ENCODE measurements around the gene MAGOH.

The MAGOH gene

GRCh38 chr1:53270107-53270506 lies 31.8 kb upstream of the MAGOH start:
- no peak for DNase-seq

- DNase-seq, result no peak
These were observed 29.4 kb upstream of the MAGOH start for GRCh38 chr1:53267761-53268160.

- DNase-seq, result no peak
These were observed 27.7 kb upstream of the MAGOH start for GRCh38 chr1:53266038-53266437.

- DNase-seq, result no peak
These were observed 27.3 kb upstream of the MAGOH start for GRCh38 chr1:53265581-53265980.

- DNase-seq, result no peak
These were observed 25.7 kb upstream of the MAGOH start for GRCh38 chr1:53264048-53264447.

GRCh38 chr1:53262000-53262399 lies 23.7 kb upstream of the MAGOH start:
- DNase-seq, result no peak

GRCh38 chr1:53260631-53261247 lies 22.4 kb upstream of the MAGOH start:
- DNase-seq, result no peak

GRCh38 chr1:53259932-53260331 lies 21.6 kb upstream of the MAGOH start:
- no peak for DNase-seq

- no peak for DNase-seq
These were observed 19.9 kb upstream of the MAGOH start for GRCh38 chr1:53258216-53258615.

GRCh38 chr1:53257454-53258081 lies 19.2 kb upstream of the MAGOH start:
- no peak for DNase-seq

GRCh38 chr1:53256511-53257453 lies 18.5 kb upstream of the MAGOH start:
- no peak for DNase-seq

GRCh38 chr1:53255031-53255430 lies 16.7 kb upstream of the MAGOH start:
- DNase-seq, result no peak

GRCh38 chr1:53254011-53254640 lies 15.8 kb upstream of the MAGOH start:
- no peak for DNase-seq

GRCh38 chr1:53250325-53250724 lies 12.0 kb upstream of the MAGOH start:
- no peak for DNase-seq

- no peak for DNase-seq
These were observed 11.4 kb upstream of the MAGOH start for GRCh38 chr1:53249706-53250105.

- DNase-seq, result no peak
These were observed 8.2 kb upstream of the MAGOH start for GRCh38 chr1:53246261-53247134.

GRCh38 chr1:53244141-53244540 lies 5.8 kb upstream of the MAGOH start:
- DNase-seq, result no peak

GRCh38 chr1:53242381-53242780 lies 4.1 kb upstream of the MAGOH start:
- DNase-seq, result no peak

GRCh38 chr1:53241828-53242227 lies 3.5 kb upstream of the MAGOH start:
- DNase-seq, result no peak

- DNase-seq, result no peak
These were observed 680 bp downstream of the MAGOH start for GRCh38 chr1:53237638-53238037.

GRCh38 chr1:53220962-53221286 lies 17.4 kb downstream of the MAGOH start:
- DNase-seq, result no peak

GRCh38 chr1:53220171-53220961 lies 18.0 kb downstream of the MAGOH start, which contains the start of gene CZIB:
Gene CZIB, minus strand, starts transcription at chr1:53220634. Its CDS starts 59 bp downstream, at chr1:53220575.
- peak; percentile 94 for DNase-seq
